IPS-15b (cell line): Measurements from ENCODE around the gene CNTNAP2.

ENCODE experiments used
- H3K27me3 ChIP-seq: one replicate; pipeline ENCODE4 v1.6.1; 2013; ENCODE audit warnings: low read length; ENCODE audit not compliant: control insufficient read depth, insufficient read depth
- H3K36me3 ChIP-seq: one replicate; pipeline ENCODE4 v1.6.1; 2013; ENCODE audit warnings: low read length; ENCODE audit not compliant: control insufficient read depth, insufficient read depth
- H3K4me1 ChIP-seq: one replicate; pipeline ENCODE4 v1.6.1; 2013; ENCODE audit warnings: mild to moderate bottlenecking, low read length; ENCODE audit not compliant: control insufficient read depth, insufficient read depth
- H3K4me3 ChIP-seq: one replicate; pipeline ENCODE4 v1.5.1; 2013; ENCODE audit warnings: low read depth, low read length
- H3K9ac ChIP-seq: one replicate; pipeline ENCODE4 v1.6.1; 2013; ENCODE audit warnings: low read depth, mild to moderate bottlenecking, low read length
- H3K9me3 ChIP-seq: one replicate; pipeline ENCODE4 v1.6.1; 2013; ENCODE audit warnings: mild to moderate bottlenecking, low read length; ENCODE audit not compliant: control insufficient read depth, insufficient read depth

CNTNAP2 gene

GRCh38 chr7:146993764-146994163 is 877.2 kb downstream of the CNTNAP2 start:
- H3K4me3 ChIP-seq, result no peak overlapping the region
- no peak overlapping the region for H3K9ac ChIP-seq
- H3K27me3 ChIP-seq, result no peaks in the 10 kb centered on the region
- H3K4me1 ChIP-seq, result no peaks in the 10 kb centered on the region
- no peaks in the 10 kb centered on the region for H3K36me3 ChIP-seq
- H3K9me3 ChIP-seq, result no peaks in the 10 kb centered on the region

- no peaks in the 10 kb centered on the region for H3K27me3 ChIP-seq
- no peak overlapping the region for H3K4me3 ChIP-seq
- no peaks in the 10 kb centered on the region for H3K4me1 ChIP-seq
- no peaks in the 10 kb centered on the region for H3K36me3 ChIP-seq
- H3K9me3 ChIP-seq, result no peaks in the 10 kb centered on the region
- H3K9ac ChIP-seq, result no peak overlapping the region
Observed at GRCh38 chr7:147008530-147008929, 891.9 kb downstream of the CNTNAP2 start.

- no peaks in the 10 kb centered on the region for H3K36me3 ChIP-seq
- H3K9me3 ChIP-seq, result no peaks in the 10 kb centered on the region
- H3K4me3 ChIP-seq, result no peak overlapping the region
- no peaks in the 10 kb centered on the region for H3K27me3 ChIP-seq
- no peak overlapping the region for H3K9ac ChIP-seq
- no peaks in the 10 kb centered on the region for H3K4me1 ChIP-seq
Observed at GRCh38 chr7:147012666-147013065, 896.1 kb downstream of the CNTNAP2 start.

- H3K9ac ChIP-seq, result no peak overlapping the region
- H3K4me1 ChIP-seq, result no peaks in the 10 kb centered on the region
- no peaks in the 10 kb centered on the region for H3K9me3 ChIP-seq
- no peaks in the 10 kb centered on the region for H3K27me3 ChIP-seq
- no peak overlapping the region for H3K4me3 ChIP-seq
- no peaks in the 10 kb centered on the region for H3K36me3 ChIP-seq
Observed at GRCh38 chr7:147013825-147014224, 897.2 kb downstream of the CNTNAP2 start.

- Histone ChIP-seq H3K27me3 (no peaks in the 10 kb centered on the region), H3K4me1 (no peaks in the 10 kb centered on the region)
Observed at GRCh38 chr7:147014286-147014955, 897.8 kb downstream of the CNTNAP2 start.

GRCh38 chr7:147015999-147016398 is 899.4 kb downstream of the CNTNAP2 start:
- H3K4me1 ChIP-seq, result no peaks in the 10 kb centered on the region
- H3K9ac ChIP-seq, result no peak overlapping the region
- no peaks in the 10 kb centered on the region for H3K9me3 ChIP-seq
- H3K4me3 ChIP-seq, result no peak overlapping the region
- no peaks in the 10 kb centered on the region for H3K36me3 ChIP-seq
- H3K27me3 ChIP-seq, result no peaks in the 10 kb centered on the region

More at GRCh38 chr7:147014286-147014955, 897.8 kb downstream of the CNTNAP2 start:
- no peaks in the 10 kb centered on the region for H3K9me3 ChIP-seq
- H3K4me3 ChIP-seq, result no peak overlapping the region
- H3K36me3 ChIP-seq, result no peaks in the 10 kb centered on the region
- no peak overlapping the region for H3K9ac ChIP-seq

- no peaks in the 10 kb centered on the region for H3K4me1 ChIP-seq
- no peak overlapping the region for H3K9ac ChIP-seq
- no peak overlapping the region for H3K4me3 ChIP-seq
- H3K27me3 ChIP-seq, result no peaks in the 10 kb centered on the region
- H3K36me3 ChIP-seq, result no peaks in the 10 kb centered on the region
- H3K9me3 ChIP-seq, result no peaks in the 10 kb centered on the region
Observed at GRCh38 chr7:147022056-147022455, 905.5 kb downstream of the CNTNAP2 start.

- Histone ChIP-seq H3K9ac (no peak overlapping the region), H3K9me3 (no peaks in the 10 kb centered on the region), H3K4me1 (no peaks in the 10 kb centered on the region), H3K36me3 (no peaks in the 10 kb centered on the region), H3K4me3 (no peak overlapping the region), H3K27me3 (no peaks in the 10 kb centered on the region)
Observed at GRCh38 chr7:147023440-147023839, 906.8 kb downstream of the CNTNAP2 start.

- Histone ChIP-seq H3K4me3 (no peak overlapping the region), H3K27me3 (no peaks in the 10 kb centered on the region), H3K36me3 (no peaks in the 10 kb centered on the region), H3K9ac (no peak overlapping the region), H3K4me1 (no peaks in the 10 kb centered on the region), H3K9me3 (no peaks in the 10 kb centered on the region)
Observed at GRCh38 chr7:147029953-147030352, 913.4 kb downstream of the CNTNAP2 start.

- H3K27me3 ChIP-seq, result no peaks in the 10 kb centered on the region
- H3K4me1 ChIP-seq, result no peaks in the 10 kb centered on the region
- H3K4me3 ChIP-seq, result no peak overlapping the region
- no peak overlapping the region for H3K9ac ChIP-seq
- no peaks in the 10 kb centered on the region for H3K9me3 ChIP-seq
- no peaks in the 10 kb centered on the region for H3K36me3 ChIP-seq
Observed at GRCh38 chr7:147033641-147034040, 917.0 kb downstream of the CNTNAP2 start.

GRCh38 chr7:147041438-147041837 is 924.8 kb downstream of the CNTNAP2 start:
- H3K9me3 ChIP-seq, result no peaks in the 10 kb centered on the region
- no peaks in the 10 kb centered on the region for H3K27me3 ChIP-seq
- H3K4me1 ChIP-seq, result no peaks in the 10 kb centered on the region
- no peaks in the 10 kb centered on the region for H3K36me3 ChIP-seq
- H3K4me3 ChIP-seq, result no peak overlapping the region
- H3K9ac ChIP-seq, result no peak overlapping the region

GRCh38 chr7:147044941-147045340 is 928.3 kb downstream of the CNTNAP2 start:
- Histone ChIP-seq H3K9me3 (no peaks in the 10 kb centered on the region), H3K4me1 (no peaks in the 10 kb centered on the region), H3K27me3 (no peaks in the 10 kb centered on the region), H3K9ac (no peak overlapping the region), H3K4me3 (no peak overlapping the region), H3K36me3 (no peaks in the 10 kb centered on the region)
